GM12892 (cell line): ENCODE measurements around the gene CBX6.

Source experiments
- POLR2A ChIP-seq: IDR thresholded peaks from 2 replicates; pipeline ENCODE4 v1.6.1; 2011; ENCODE audit warnings: low read depth, low read length, control low read depth
- POLR2AphosphoS5 ChIP-seq: IDR thresholded peaks from 2 replicates; pipeline ENCODE4 v1.6.1; 2011; ENCODE audit warnings: low read depth, low read length, control low read depth
- TAF1 ChIP-seq: IDR thresholded peaks from 2 replicates; pipeline ENCODE4 v1.6.1; 2011; ENCODE audit warnings: low read depth, mild to moderate bottlenecking, control low read depth, low read length, borderline replicate concordance

DNA sequence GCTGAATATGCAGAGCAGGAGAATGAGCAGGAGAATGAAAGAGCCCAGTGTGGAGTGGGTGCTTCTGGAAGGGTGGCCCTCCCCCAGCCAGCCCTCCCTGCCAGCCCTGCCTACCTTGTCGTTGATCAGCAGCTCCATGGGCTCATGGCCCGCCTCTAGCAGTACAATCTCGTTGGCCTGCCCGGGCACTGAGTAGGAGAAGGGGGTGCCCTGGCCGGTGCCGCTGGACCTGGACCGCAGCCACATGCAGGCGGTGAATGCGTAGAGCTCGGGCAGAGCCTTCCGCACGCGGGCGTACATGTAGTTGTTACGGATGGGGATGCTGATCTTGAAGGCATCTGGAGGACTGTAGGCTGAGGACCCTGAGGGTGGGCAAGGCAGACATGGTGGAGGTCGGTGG, 45.6 kb downstream of the CBX6 start:
- TF ChIP-seq POLR2A (no peak), POLR2AphosphoS5 (no peak), TAF1 (no peak)
